Inferior parietal cortex (tissue), 1 donor: Measurements from ENCODE around the gene ADGRG3.

Source experiments
- DNase-seq: peaks from one replicate; pipeline ENCODE4 v3.0.0-alpha.2; 2016; ENCODE audit errors: extremely low spot score

Gene ADGRG3

GRCh38 chr16:57668263-57668571, at the start of gene ADGRG3:
Gene ADGRG3, plus strand, starts transcription at chr16:57668306. Its CDS starts 42 bp downstream, at chr16:57668348.
- DNase-seq = no peak

GRCh38 chr16:57619133-57619605, 48.9 kb upstream of the ADGRG3 start:
- DNase-seq = no peak

- no peak for DNase-seq
Measured at GRCh38 chr16:57619606-57620334, 48.3 kb upstream of the ADGRG3 start.

GRCh38 chr16:57620335-57621231, 47.5 kb upstream of the ADGRG3 start:
- no peak for DNase-seq

- DNase-seq = peak; percentile 2
Measured at GRCh38 chr16:57621521-57622271, 46.4 kb upstream of the ADGRG3 start.

GRCh38 chr16:57622361-57623250, 45.5 kb upstream of the ADGRG3 start:
- DNase-seq = peak; percentile 9

- peak; percentile 68 for DNase-seq
Measured at GRCh38 chr16:57623251-57624043, 44.7 kb upstream of the ADGRG3 start.

- DNase-seq = no peak
Measured at GRCh38 chr16:57624044-57624688, 43.9 kb upstream of the ADGRG3 start.

GRCh38 chr16:57624806-57625500, 43.2 kb upstream of the ADGRG3 start:
- DNase-seq = peak; percentile 72

- DNase-seq = no peak
Measured at GRCh38 chr16:57626420-57627170, 41.5 kb upstream of the ADGRG3 start.

GRCh38 chr16:57627184-57627871, 40.8 kb upstream of the ADGRG3 start:
- no peak for DNase-seq

- no peak for DNase-seq
Measured at GRCh38 chr16:57628008-57628781, 39.9 kb upstream of the ADGRG3 start, which contains the start of gene ADGRG1. Gene ADGRG1, plus strand, starts transcription at chr16:57628630. Its CDS starts 21,658 bp downstream, at chr16:57650288.

GRCh38 chr16:57628783-57629293, 39.3 kb upstream of the ADGRG3 start:
- DNase-seq = no peak

GRCh38 chr16:57629516-57630406, 38.3 kb upstream of the ADGRG3 start:
- no peak for DNase-seq

GRCh38 chr16:57630407-57630797, 37.7 kb upstream of the ADGRG3 start:
- DNase-seq = no peak
